ENCODE data around the gene TNPO3. TPM values are rescaled to one million over a fixed set of nuclear protein-coding genes. Genes with fewer than 3 reads are reported as not detected.

TNPO3 gene
- total RNA-seq, 1 experiment from 2014 or later = 58.5 TPM

- H3K4me3 ChIP-seq (replicated peaks in 1 of 2; ENCODE audit: low read depth in 1 of 2, low read length in 2 of 2) = no peak overlapping the region
- H3K9me3 ChIP-seq (ENCODE audit: control insufficient read depth in 1 of 2, insufficient read depth in 1 of 2, low read depth in 1 of 2, low read length in 2 of 2) = no peaks in the 10 kb centered on the region
- no peaks in the 10 kb centered on the region for H3K27me3 ChIP-seq (ENCODE audit: insufficient read depth, low read length)
- H3K4me2 ChIP-seq (ENCODE audit: low read length) = no peak overlapping the region
- H3K9ac ChIP-seq (ENCODE audit: low read length) = no peak overlapping the region
- H3K9me2 ChIP-seq (ENCODE audit: insufficient read depth) = no peaks in the 10 kb centered on the region
- H4K20me1 ChIP-seq (ENCODE audit: insufficient read depth) = no peaks in the 10 kb centered on the region
- H3K36me3 ChIP-seq (ENCODE audit: control insufficient read depth in 1 of 2, insufficient read depth in 2 of 2, low read length in 2 of 2) = no peaks in the 10 kb centered on the region
- no TSS peak for BruUV-seq (replicated peaks)
- H3K27ac ChIP-seq (ENCODE audit: low read depth, low read length) = no peak overlapping the region
- peaks cover 7 to 27% of the 10 kb centered on the region in 2 experiments for H3K4me1 ChIP-seq (ENCODE audit: control insufficient read depth in 1 of 2, insufficient read depth in 2 of 2, low read length in 2 of 2)
- DNase-seq (ENCODE audit: low read depth, low spot score) = no peak
- CTCF ChIA-PET = no interaction called here
- RAD21 ChIA-PET (ENCODE audit: low non-redundant PET in 1 of 2, low total read pairs in 2 of 2, uncharacterized antibody in 2 of 2, unreplicated experiment in 2 of 2) = interaction anchor here in 1 of 2 experiments (0.7 kb wide), 1 partner anchor 219 kb away, joined by 5 read pairs; no protein-coding TSS in a partner anchor
- H3K79me2 ChIP-seq (ENCODE audit: insufficient read depth, low read length) = no peaks in the 10 kb centered on the region
- POLR2A ChIA-PET = no interaction called here
- intact Hi-C loops (cut with micrococcal nuclease) = no loop called here
- no peak overlapping the region for H2AFZ ChIP-seq (ENCODE audit: low read depth, low read length, poor library complexity, severe bottlenecking)
- no peak for TF ChIP-seq TCF7L2 (IDR thresholded peaks at IDR 0.05; ENCODE audit: borderline replicate concordance, extremely low read depth, insufficient read depth, insufficient read length)
- no peak for TF ChIP-seq ZFX (IDR thresholded peaks at IDR 0.05)
- TF ChIP-seq CBX3 (IDR thresholded peaks at IDR 0.05; ENCODE audit: low read depth) = no peak
- TF ChIP-seq MAX (IDR thresholded peaks at IDR 0.05) = no peak
- no peak for TF ChIP-seq POLR2A (IDR thresholded peaks at IDR 0.05; ENCODE audit: borderline replicate concordance, extremely low read depth, insufficient read depth, insufficient read length)
- ATAC-seq = no peak
Observed at GRCh38 chr7:128906001-128906765, 148.7 kb downstream of the TNPO3 start.

- peak overlapping the region; percentile 95 for H2AFZ ChIP-seq (ENCODE audit: low read depth, low read length, poor library complexity, severe bottlenecking)
- no TSS peak for BruUV-seq (replicated peaks)
- POLR2A ChIA-PET = no interaction called here
- TF ChIP-seq CTCF (IDR thresholded peaks at IDR 0.05 in 2 of 3, conservative IDR thresholded peaks at IDR 0.05 in 1 of 3; ENCODE audit: borderline replicate concordance in 1 of 3, insufficient read depth in 1 of 3, low read depth in 2 of 3, low read length in 2 of 3) (peak; percentile 63 to 82 (median 76)), SRF (IDR thresholded peaks at IDR 0.05; ENCODE audit: low read depth) (no peak), ATF3 (IDR thresholded peaks at IDR 0.05) (no peak), CBX3 (IDR thresholded peaks at IDR 0.05; ENCODE audit: low read depth) (no peak), MAX (IDR thresholded peaks at IDR 0.05) (no peak), FOSL1 (IDR thresholded peaks at IDR 0.05; ENCODE audit: low read depth) (no peak), TCF7L2 (IDR thresholded peaks at IDR 0.05; ENCODE audit: borderline replicate concordance, extremely low read depth, insufficient read depth, insufficient read length) (peak; percentile 87)
- TF ChIP-seq, protein P1, sequence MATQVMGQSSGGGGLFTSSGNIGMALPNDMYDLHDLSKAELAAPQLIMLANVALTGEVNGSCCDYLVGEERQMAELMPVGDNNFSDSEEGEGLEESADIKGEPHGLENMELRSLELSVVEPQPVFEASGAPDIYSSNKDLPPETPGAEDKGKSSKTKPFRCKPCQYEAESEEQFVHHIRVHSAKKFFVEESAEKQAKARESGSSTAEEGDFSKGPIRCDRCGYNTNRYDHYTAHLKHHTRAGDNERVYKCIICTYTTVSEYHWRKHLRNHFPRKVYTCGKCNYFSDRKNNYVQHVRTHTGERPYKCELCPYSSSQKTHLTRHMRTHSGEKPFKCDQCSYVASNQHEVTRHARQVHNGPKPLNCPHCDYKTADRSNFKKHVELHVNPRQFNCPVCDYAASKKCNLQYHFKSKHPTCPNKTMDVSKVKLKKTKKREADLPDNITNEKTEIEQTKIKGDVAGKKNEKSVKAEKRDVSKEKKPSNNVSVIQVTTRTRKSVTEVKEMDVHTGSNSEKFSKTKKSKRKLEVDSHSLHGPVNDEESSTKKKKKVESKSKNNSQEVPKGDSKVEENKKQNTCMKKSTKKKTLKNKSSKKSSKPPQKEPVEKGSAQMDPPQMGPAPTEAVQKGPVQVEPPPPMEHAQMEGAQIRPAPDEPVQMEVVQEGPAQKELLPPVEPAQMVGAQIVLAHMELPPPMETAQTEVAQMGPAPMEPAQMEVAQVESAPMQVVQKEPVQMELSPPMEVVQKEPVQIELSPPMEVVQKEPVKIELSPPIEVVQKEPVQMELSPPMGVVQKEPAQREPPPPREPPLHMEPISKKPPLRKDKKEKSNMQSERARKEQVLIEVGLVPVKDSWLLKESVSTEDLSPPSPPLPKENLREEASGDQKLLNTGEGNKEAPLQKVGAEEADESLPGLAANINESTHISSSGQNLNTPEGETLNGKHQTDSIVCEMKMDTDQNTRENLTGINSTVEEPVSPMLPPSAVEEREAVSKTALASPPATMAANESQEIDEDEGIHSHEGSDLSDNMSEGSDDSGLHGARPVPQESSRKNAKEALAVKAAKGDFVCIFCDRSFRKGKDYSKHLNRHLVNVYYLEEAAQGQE (IDR thresholded peaks at IDR 0.05; ENCODE audit: low read depth) = no peak
Observed at GRCh38 chr7:128904381-128905197, 150.3 kb downstream of the TNPO3 start.

More at GRCh38 chr7:128904381-128905197, 150.3 kb downstream of the TNPO3 start:
- Histone ChIP-seq H3K27ac (ENCODE audit: low read depth, low read length) (no peak overlapping the region), H3K9me3 (ENCODE audit: control insufficient read depth in 1 of 2, insufficient read depth in 1 of 2, low read depth in 1 of 2, low read length in 2 of 2) (no peaks in the 10 kb centered on the region), H3K9ac (ENCODE audit: low read length) (no peak overlapping the region), H3K4me2 (ENCODE audit: low read length) (peak overlapping the region; percentile 46), H3K4me3 (replicated peaks in 1 of 2; ENCODE audit: low read depth in 1 of 2, low read length in 2 of 2) (no peak overlapping the region), H3K9me2 (ENCODE audit: insufficient read depth) (no peaks in the 10 kb centered on the region), H3K79me2 (ENCODE audit: insufficient read depth, low read length) (no peaks in the 10 kb centered on the region), H4K20me1 (ENCODE audit: insufficient read depth) (no peaks in the 10 kb centered on the region), H3K36me3 (ENCODE audit: control insufficient read depth in 1 of 2, insufficient read depth in 2 of 2, low read length in 2 of 2) (no peaks in the 10 kb centered on the region), H3K4me1 (ENCODE audit: control insufficient read depth in 1 of 2, insufficient read depth in 2 of 2, low read length in 2 of 2) (peaks cover 7 to 27% of the 10 kb centered on the region in 2 experiments), H3K27me3 (ENCODE audit: insufficient read depth, low read length) (no peaks in the 10 kb centered on the region)
- ATAC-seq = peak; percentile 78
- DNase-seq (ENCODE audit: low read depth, low spot score) = peak; percentile 52
- ChIA-PET RAD21 (ENCODE audit: low non-redundant PET in 1 of 2, low total read pairs in 2 of 2, uncharacterized antibody in 2 of 2, unreplicated experiment in 2 of 2) (no interaction called here), CTCF (interaction anchor here (2.1 kb wide), 1 partner anchor 21 kb away, joined by 4 read pairs; no protein-coding TSS in a partner anchor)
- intact Hi-C loops (cut with micrococcal nuclease) = loop anchor here (1.0 to 2.0 kb wide), 2 partner anchors 187 to 306 kb away; no protein-coding TSS in a partner anchor
